HCT116 (cell line): ENCODE measurements around the gene HERC6. TPM values are rescaled to one million over a fixed set of nuclear protein-coding genes. Genes with fewer than 3 reads are reported as not detected.

Experiments used
- ATAC-seq: fragments of 200-7000 bp; cut with Tn5 transposase; 2 replicates; pipeline ENCODE4 v1.9.1; 2020; ENCODE audit warnings: mild to moderate bottlenecking, moderate library complexity
- BruUV-seq: library from RNA; stranded (reverse); fragments of 400-500 nt; replicated peaks from 2 replicates; lab custom pipeline; 2021; lab: Mats Ljungman, UMichigan
- CTCF ChIA-PET: fragments of 300-600 bp; sonication (Branson Sonifier 250); formaldehyde crosslinking; loops from one replicate; lab custom pipeline; 2021; ENCODE audit warnings: antibody characterized with exemption; lab: Charles Lee
- POLR2A ChIA-PET: fragments of 300-600, 350-600 bp; sonication (Branson Sonifier 250); formaldehyde crosslinking; loops from one replicate; lab custom pipeline; 2021; ENCODE audit warnings: antibody characterized with exemption; lab: Charles Lee
- RAD21 ChIA-PET, 2 experiments: fragments of 300-600 bp; sonication (Branson Sonifier 250); formaldehyde crosslinking; loops; one replicate each; lab custom pipeline; 2023; ENCODE audit warnings: low total read pairs in 2 of 2; ENCODE audit not compliant: uncharacterized antibody in 2 of 2, unreplicated experiment in 2 of 2, low non-redundant PET in 1 of 2; lab: Charles Lee
- DNase-seq: peaks from one replicate; pipeline ENCODE4 v3.0.0-alpha.2; 2010; ENCODE audit warnings: low read depth, low spot score
- H2AFZ ChIP-seq: fragments of 200-600 bp; shearing (Covaris generic), sonication (generic); 2 replicates; pipeline ENCODE4 v1.6.1; 2017; ENCODE audit warnings: low read depth, mixed run types, mixed read lengths, antibody characterized with exemption, low read length; ENCODE audit not compliant: poor library complexity, severe bottlenecking
- H3K27ac ChIP-seq: 2 replicates; pipeline ENCODE4 v1.5.1; 2012; ENCODE audit warnings: low read depth, low read length
- H3K27me3 ChIP-seq: fragments of 200-600 bp; sonication (generic); 2 replicates; pipeline ENCODE4 v1.6.1; 2016; ENCODE audit warnings: mixed run types, low read length, mixed read lengths; ENCODE audit not compliant: insufficient read depth
- H3K36me3 ChIP-seq, 2 experiments: fragments of 200-500 bp in 1 of 2; fragments of 200-600 bp in 1 of 2; sonication (Bioruptor generic) in 1 of 2; sonication (generic) in 1 of 2; 2 replicates each; pipeline versions ENCODE4 v1.5.1 to v1.6.1; 2014 to 2016; ENCODE audit warnings: low read length in 2 of 2, inconsistent platforms in 1 of 2, mixed read lengths in 1 of 2, mixed run types in 1 of 2; ENCODE audit not compliant: insufficient read depth in 2 of 2, control insufficient read depth in 1 of 2
- H3K4me1 ChIP-seq, 2 experiments: fragments of 200-600 bp in 1 of 2; sonication (generic) in 1 of 2; 2 replicates each; pipeline versions ENCODE4 v1.5.1 to v1.6.1; 2012 to 2017; ENCODE audit warnings: low read length in 2 of 2, inconsistent platforms in 1 of 2, mild to moderate bottlenecking in 1 of 2, mixed read lengths in 1 of 2, mixed run types in 1 of 2, moderate library complexity in 1 of 2; ENCODE audit not compliant: insufficient read depth in 2 of 2, control insufficient read depth in 1 of 2
- H3K4me2 ChIP-seq: fragments of 200-600 bp; sonication (generic); 2 replicates; pipeline ENCODE4 v1.6.1; 2017; ENCODE audit warnings: mixed run types, low read length, mixed read lengths
- H3K4me3 ChIP-seq, 2 experiments: fragments of 200-600 bp in 1 of 2; sonication (generic) in 1 of 2; replicated peaks in 1 of 2; 2 replicates each; pipeline ENCODE4 v1.5.1; 2011 to 2016; ENCODE audit warnings: low read length in 2 of 2, control low read depth in 1 of 2, low read depth in 1 of 2, mild to moderate bottlenecking in 1 of 2, mixed read lengths in 1 of 2, mixed run types in 1 of 2
- H3K79me2 ChIP-seq: fragments of 200-600 bp; sonication (generic); 2 replicates; pipeline ENCODE4 v1.6.1; 2017; ENCODE audit warnings: mild to moderate bottlenecking, mixed run types, low read length, moderate library complexity, mixed read lengths; ENCODE audit not compliant: insufficient read depth
- H3K9ac ChIP-seq: fragments of 200-600 bp; sonication (generic); 2 replicates; pipeline ENCODE4 v1.6.1; 2016; ENCODE audit warnings: low read length, mixed read lengths
- H3K9me2 ChIP-seq: fragments of 200-600 bp; sonication (generic), shearing (Covaris generic); 2 replicates; pipeline ENCODE4 v1.6.1; 2017; ENCODE audit warnings: mixed run types, mild to moderate bottlenecking, moderate library complexity; ENCODE audit not compliant: insufficient read depth
- H3K9me3 ChIP-seq, 2 experiments: fragments of 200-500 bp in 1 of 2; fragments of 200-600 bp in 1 of 2; sonication (Bioruptor generic) in 1 of 2; sonication (generic) in 1 of 2; 2 replicates each; pipeline ENCODE4 v1.6.1; 2014 to 2017; ENCODE audit warnings: low read length in 2 of 2, mixed read lengths in 2 of 2, inconsistent platforms in 1 of 2, low read depth in 1 of 2, mild to moderate bottlenecking in 1 of 2, mixed run types in 1 of 2, moderate library complexity in 1 of 2; ENCODE audit not compliant: control insufficient read depth in 1 of 2, insufficient read depth in 1 of 2
- H4K20me1 ChIP-seq: fragments of 200-600 bp; sonication (generic), shearing (Covaris generic); 2 replicates; pipeline ENCODE4 v1.6.1; 2017; ENCODE audit warnings: mixed run types, mild to moderate bottlenecking, moderate library complexity; ENCODE audit not compliant: insufficient read depth
- ATF3 ChIP-seq: IDR thresholded peaks from 2 replicates; pipeline ENCODE4 v1.6.1; 2012
- CBX3 ChIP-seq: IDR thresholded peaks from 2 replicates; pipeline ENCODE4 v1.6.1; 2012; ENCODE audit warnings: low read depth
- CEBPB ChIP-seq: IDR thresholded peaks from 2 replicates; pipeline ENCODE4 v1.6.1; 2012; ENCODE audit warnings: low read depth
- EGR1 ChIP-seq: IDR thresholded peaks from 2 replicates; pipeline ENCODE4 v1.6.1; 2012; ENCODE audit warnings: low read depth
- ELF1 ChIP-seq: IDR thresholded peaks from 2 replicates; pipeline ENCODE4 v1.6.1; 2012; ENCODE audit warnings: low read depth, borderline replicate concordance
- EZH2 ChIP-seq: fragments of 200-600 bp; sonication (generic); IDR thresholded peaks from 2 replicates; pipeline ENCODE4 v1.6.1; 2017; ENCODE audit warnings: antibody characterized with exemption, mixed run types
- EZH2phosphoT487 ChIP-seq: fragments of 200-600 bp; IDR thresholded peaks from 2 replicates; pipeline ENCODE4 v1.6.1; 2018; ENCODE audit warnings: antibody characterized with exemption, borderline replicate concordance
- FOSL1 ChIP-seq: IDR thresholded peaks from 2 replicates; pipeline ENCODE4 v1.6.1; 2012; ENCODE audit warnings: low read depth
- JUND ChIP-seq: IDR thresholded peaks from 2 replicates; pipeline ENCODE4 v1.6.1; 2012
- MAX ChIP-seq: IDR thresholded peaks from 2 replicates; pipeline ENCODE4 v1.6.1; 2012
- POLR2AphosphoS5 ChIP-seq: IDR thresholded peaks from 2 replicates; pipeline ENCODE4 v1.6.1; 2011; ENCODE audit warnings: mild to moderate bottlenecking, low read depth, low read length, moderate library complexity
- SP1 ChIP-seq: IDR thresholded peaks from 2 replicates; pipeline ENCODE4 v1.6.1; 2012; ENCODE audit warnings: low read depth
- SRF ChIP-seq: IDR thresholded peaks from 2 replicates; pipeline ENCODE4 v1.6.1; 2012; ENCODE audit warnings: low read depth
- TCF7L2 ChIP-seq: IDR thresholded peaks from 2 replicates; pipeline ENCODE4 v1.7.0; 2011; ENCODE audit warnings: borderline replicate concordance, inconsistent platforms; ENCODE audit not compliant: insufficient read depth, insufficient read length; ENCODE audit errors: extremely low read depth
- YY1 ChIP-seq: IDR thresholded peaks from 2 replicates; pipeline ENCODE4 v1.6.1; 2011; ENCODE audit warnings: low read length, low read depth, moderate library complexity, mild to moderate bottlenecking; ENCODE audit not compliant: insufficient replicate concordance; ENCODE audit errors: extremely low read depth
- ZFX ChIP-seq: fragments of 450-650 bp; IDR thresholded peaks from 2 replicates; pipeline ENCODE4 v1.6.1; 2017
- ZNF274 ChIP-seq: fragments of 200-500 bp; sonication (Bioruptor generic); IDR thresholded peaks from 2 replicates; pipeline ENCODE4 v1.6.1; 2014; ENCODE audit warnings: mild to moderate bottlenecking, low read depth, low read length, inconsistent platforms
- intact Hi-C: fragments of 100-400 bp; cut with micrococcal nuclease; formaldehyde crosslinking; loops from 2 replicates; pipeline ENCODE4 v1.10.0; 2022
- total RNA-seq: library from RNA; stranded (reverse); gene quantifications from one replicate; pipeline ENCODE4 v1.2.1, GENCODE V29; 2021; ENCODE audit not compliant: unreplicated experiment

Gene HERC6
- total RNA-seq, 1 experiment from 2014 or later = 4.9 TPM

GRCh38 chr4:88360256-88360655 lies 18.4 kb upstream of the HERC6 start:
- POLR2A ChIA-PET = no interaction called here
- no peak overlapping the region for H3K27ac ChIP-seq
- RAD21 ChIA-PET = no interaction called here
- TF ChIP-seq SP1 (no peak), TCF7L2 (no peak), POLR2AphosphoS5 (no peak), EGR1 (no peak), ZFX (no peak), ELF1 (no peak), MAX (no peak), FOSL1 (no peak), CEBPB (no peak), YY1 (no peak), SRF (no peak), EZH2phosphoT487 (no peak), ATF3 (no peak), EZH2 (no peak), ZNF274 (no peak), JUND (no peak), CBX3 (no peak)
- TF ChIP-seq, all 23 proteins: peak for 0
- Histone ChIP-seq H2AFZ (no peak overlapping the region), H3K36me3 (no peaks in the 10 kb centered on the region), H3K4me3 (no peak overlapping the region), H3K4me1 (no peaks in the 10 kb centered on the region), H3K4me2 (no peak overlapping the region), H3K27me3 (no peaks in the 10 kb centered on the region), H3K9ac (no peak overlapping the region), H4K20me1 (no peaks in the 10 kb centered on the region), H3K9me3 (no peaks in the 10 kb centered on the region), H3K79me2 (no peaks in the 10 kb centered on the region), H3K9me2 (no peaks in the 10 kb centered on the region)
- intact Hi-C loops = no loop called here
- BruUV-seq = no TSS peak
- ATAC-seq (no peak), DNase-seq (no peak)
- CTCF ChIA-PET = interaction anchor here (1.8 kb wide), 1 partner anchor 9 kb away, joined by 5 read pairs; no protein-coding TSS in a partner anchor
